Measurements from ENCODE around the gene CST1.

DNA sequence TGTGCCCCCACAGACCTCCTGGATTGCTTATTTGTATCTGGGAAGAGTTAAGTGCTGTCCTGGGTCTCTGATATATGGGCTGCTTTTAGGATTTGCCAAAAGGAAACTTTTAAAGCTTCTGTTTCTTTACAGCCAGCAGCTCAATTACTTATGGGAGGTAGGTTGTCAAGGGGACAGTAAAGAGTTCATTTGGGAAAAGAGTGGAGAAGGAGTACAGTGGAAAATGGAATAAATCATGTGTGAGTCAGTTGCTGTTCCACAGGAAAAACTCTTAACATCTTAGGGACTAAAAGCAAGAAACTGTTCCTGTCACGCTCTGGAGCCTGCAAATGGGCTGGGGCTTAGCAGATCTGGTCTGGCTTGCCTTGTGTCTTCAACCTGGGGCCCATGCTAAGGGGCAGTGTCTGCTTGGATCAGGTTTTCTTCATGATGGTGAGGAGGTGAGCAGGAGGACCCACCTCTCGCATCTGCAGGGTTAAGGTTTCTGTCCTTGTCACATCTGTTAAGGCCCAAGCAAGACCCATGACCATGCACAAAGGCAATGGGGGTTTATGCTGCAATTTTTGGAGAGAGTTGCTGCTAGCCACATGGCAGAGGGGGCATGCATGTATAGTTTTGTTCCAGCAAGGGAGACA lies 8.7 kb upstream of the CST1 start:
- TF ChIP-seq TAF1 (IDR thresholded peaks at IDR 0.05; ENCODE audit: borderline replicate concordance, insufficient read depth, low read length) (no peak), REST (IDR thresholded peaks at IDR 0.05; ENCODE audit: insufficient read depth in 1 of 2, low read depth in 2 of 2, low read length in 2 of 2) (no peak)

Measured in PFSK-1 (cell line).